ENCODE results near the gene GRB14. TPM values are rescaled to one million over a fixed set of nuclear protein-coding genes. Genes with fewer than 3 reads are reported as not detected.

The GRB14 gene
- total RNA-seq, 1 experiment from 2014 or later, result 6.3 TPM

GRCh38 chr2:164479460-164479859 is 141.8 kb downstream of the GRB14 start:
- CTCF ChIA-PET, result interaction anchor here (1.1 to 3.3 kb wide), 5 partner anchors 49 to 1310 kb away, joined by 3 to 29 read pairs (median 7); no protein-coding TSS in a partner anchor

More at GRCh38 chr2:164479460-164479859, 141.8 kb downstream of the GRB14 start:
- ChIA-PET POLR2A (interaction anchor here (0.6 kb wide), 1 partner anchor 539 kb away, joined by 3 read pairs; no protein-coding TSS in a partner anchor), RAD21 (ENCODE audit: low non-redundant PET in 1 of 2, low total read pairs in 2 of 2, uncharacterized antibody in 2 of 2, unreplicated experiment in 2 of 2) (interaction anchor here in 1 of 2 experiments (1.0 kb wide), 1 partner anchor 1297 kb away, joined by 3 read pairs; no protein-coding TSS in a partner anchor)
- Histone ChIP-seq H3K4me2 (ENCODE audit: low read length) (no peak overlapping the region), H3K36me3 (ENCODE audit: control insufficient read depth in 1 of 2, insufficient read depth in 2 of 2, low read length in 2 of 2) (no peaks in the 10 kb centered on the region), H3K9me3 (ENCODE audit: control insufficient read depth in 1 of 2, insufficient read depth in 1 of 2, low read depth in 1 of 2, low read length in 2 of 2) (no peaks in the 10 kb centered on the region), H3K27ac (ENCODE audit: low read depth, low read length) (no peak overlapping the region), H4K20me1 (ENCODE audit: insufficient read depth) (no peaks in the 10 kb centered on the region), H3K9ac (ENCODE audit: low read length) (no peak overlapping the region), H3K4me1 (ENCODE audit: control insufficient read depth in 1 of 2, insufficient read depth in 2 of 2, low read length in 2 of 2) (no peaks in the 10 kb centered on the region), H3K79me2 (ENCODE audit: insufficient read depth, low read length) (no peaks in the 10 kb centered on the region), H3K4me3 (replicated peaks in 1 of 2; ENCODE audit: low read depth in 1 of 2, low read length in 2 of 2) (no peak overlapping the region), H3K27me3 (ENCODE audit: insufficient read depth, low read length) (peaks cover 23% of the 10 kb centered on the region), H2AFZ (ENCODE audit: low read depth, low read length, poor library complexity, severe bottlenecking) (no peak overlapping the region), H3K9me2 (ENCODE audit: insufficient read depth) (no peaks in the 10 kb centered on the region)
- no TSS peak for BruUV-seq (replicated peaks)
- intact Hi-C loops (cut with micrococcal nuclease), result loop anchor here (2.0 to 10.0 kb wide), 3 partner anchors 1135 to 1322 kb away; no protein-coding TSS in a partner anchor
- ATAC-seq, result no peak
- TF ChIP-seq EZH2 (IDR thresholded peaks at IDR 0.05), result no peak
- peak; percentile 60 for TF ChIP-seq RAD21 (IDR thresholded peaks at IDR 0.05; ENCODE audit: low read depth)
- TF ChIP-seq YY1 (IDR thresholded peaks at IDR 0.05; ENCODE audit: extremely low read depth, insufficient replicate concordance, low read depth, low read length), result no peak
- TF ChIP-seq SP1 (IDR thresholded peaks at IDR 0.05; ENCODE audit: low read depth), result no peak
- peak; percentile 24 to 53 (median 26); a peak in 4 of 6 replicates for TF ChIP-seq CTCF (IDR thresholded peaks at IDR 0.05 in 2 of 3, conservative IDR thresholded peaks at IDR 0.05 in 1 of 3; ENCODE audit: borderline replicate concordance in 1 of 3, insufficient read depth in 1 of 3, low read depth in 2 of 3, low read length in 2 of 3)
- peak; percentile 27 for DNase-seq (ENCODE audit: low read depth, low spot score)

All from HCT116 (cell line).